NCI-H748 treated with DMSO at 0.1 percent for 48 hours (cell line): ENCODE data around the gene DPP10.

Experiments used
- DNase-seq: peaks from one replicate; lab custom pipeline; 2025; lab: John Stamatoyannopoulos, UW

Gene DPP10

DNA sequence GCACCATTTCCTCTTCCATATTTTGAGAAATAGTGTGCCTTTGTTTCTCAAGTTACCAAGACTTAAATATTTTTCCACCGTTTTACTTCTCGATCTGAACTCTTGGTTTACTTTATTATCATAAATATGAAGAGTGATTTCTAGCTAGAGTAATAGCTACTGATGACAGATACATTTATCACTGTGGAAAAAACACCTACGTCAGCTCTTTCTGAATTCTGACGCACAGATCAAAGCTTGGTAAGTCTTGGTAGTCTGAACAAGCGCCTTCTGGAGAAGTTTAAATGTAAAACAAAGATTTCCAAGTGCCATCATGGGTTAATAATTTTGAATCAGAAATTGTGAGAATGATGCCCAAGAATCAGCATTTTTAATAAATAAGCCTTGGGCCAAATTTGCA lies 367.7 kb downstream of the DPP10 start:
- DNase-seq: no peak

DNA sequence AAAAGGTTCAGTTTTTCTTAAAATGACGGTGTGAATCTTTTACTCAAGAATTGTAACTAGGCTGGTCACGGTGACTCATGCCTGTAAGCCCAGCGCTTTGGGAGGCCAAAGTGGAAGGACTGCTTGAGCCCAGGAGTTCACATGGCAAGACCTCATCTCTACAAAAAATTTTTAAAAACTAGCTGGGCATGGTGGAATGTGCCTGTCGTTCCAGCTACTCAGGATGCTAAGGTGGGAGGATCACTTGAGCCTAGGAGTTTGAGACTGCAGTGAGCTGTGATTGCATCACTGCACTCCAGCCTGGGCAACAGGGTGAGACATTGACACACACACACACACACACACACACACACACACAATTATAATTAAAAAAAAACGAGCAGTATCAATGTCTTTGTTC lies 369.8 kb downstream of the DPP10 start:
- DNase-seq: no peak

GRCh38 chr2:114814355-114814754 lies 371.9 kb downstream of the DPP10 start:
- no peak for DNase-seq

- DNase-seq: no peak
Observed at GRCh38 chr2:114821055-114821454, 378.6 kb downstream of the DPP10 start.

DNA sequence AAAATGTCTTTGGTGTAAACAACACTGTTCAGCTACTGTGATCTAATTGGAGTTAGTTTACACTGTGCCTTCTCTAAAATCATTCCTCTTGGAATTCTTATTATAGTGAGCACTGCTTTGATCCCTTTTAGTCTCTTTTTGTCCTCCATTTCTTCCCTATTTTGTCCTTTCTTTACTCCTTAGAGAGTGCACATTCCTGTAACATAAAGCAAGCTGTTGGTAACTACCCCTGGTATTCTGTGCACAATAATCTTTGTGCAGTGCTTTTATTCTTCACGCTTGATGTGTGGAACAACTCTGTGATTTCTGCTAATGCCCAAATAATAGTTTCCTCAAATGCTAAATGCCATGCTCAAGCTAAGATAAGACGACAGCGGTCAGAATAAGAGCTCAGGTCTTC lies 401.5 kb downstream of the DPP10 start:
- DNase-seq: no peak

DNA sequence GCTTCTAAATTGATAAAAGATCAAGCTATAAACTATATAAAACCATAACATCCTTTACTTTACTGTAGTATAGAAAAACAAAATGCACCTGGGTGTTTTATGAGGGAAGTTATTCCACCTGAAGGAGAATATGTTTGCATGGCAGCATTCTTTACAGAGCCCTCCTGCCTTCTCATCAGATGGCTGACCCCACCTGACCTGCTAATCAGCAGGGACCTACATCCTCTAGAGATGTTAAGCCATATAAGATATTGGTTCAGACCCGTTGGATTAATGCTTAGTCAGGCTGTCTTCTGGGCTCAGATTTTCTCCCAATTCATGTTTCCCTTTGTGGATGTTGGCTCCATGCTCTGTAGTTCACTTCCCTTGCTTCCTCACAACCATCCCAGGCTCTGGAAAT lies 414.8 kb downstream of the DPP10 start:
- DNase-seq: no peak

- DNase-seq: no peak
Observed at GRCh38 chr2:114859726-114860510, 417.5 kb downstream of the DPP10 start.

GRCh38 chr2:114862243-114862642 lies 419.8 kb downstream of the DPP10 start:
- DNase-seq: no peak

- no peak for DNase-seq
Observed at GRCh38 chr2:114864901-114865300, 422.5 kb downstream of the DPP10 start.

- no peak for DNase-seq
Observed at GRCh38 chr2:114880046-114880445, 437.6 kb downstream of the DPP10 start.

DNA sequence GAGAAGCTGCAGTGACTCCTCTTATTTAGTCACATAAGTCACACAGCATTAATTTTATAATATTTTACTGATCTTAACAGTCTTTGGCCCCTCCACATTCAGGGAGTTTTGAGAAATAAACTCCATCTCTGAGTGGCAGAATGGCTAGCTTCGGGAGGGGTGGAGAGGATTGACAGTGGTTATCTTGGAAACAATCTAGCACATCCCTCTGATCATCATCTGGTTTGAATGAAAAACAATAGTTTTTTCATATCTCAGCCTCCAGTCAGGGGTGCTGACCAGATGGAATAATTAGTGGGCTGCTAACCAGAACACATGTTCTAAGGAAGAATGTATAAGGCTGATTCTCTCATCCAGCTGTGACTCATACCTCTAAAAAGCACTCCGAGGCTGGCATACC lies 477.5 kb downstream of the DPP10 start:
- no peak for DNase-seq

GRCh38 chr2:114922076-114922475 lies 479.6 kb downstream of the DPP10 start:
- DNase-seq: no peak

- DNase-seq: no peak
Observed at GRCh38 chr2:114925296-114926255, 483.1 kb downstream of the DPP10 start.

GRCh38 chr2:114926303-114926702 lies 483.9 kb downstream of the DPP10 start:
- no peak for DNase-seq

GRCh38 chr2:114929225-114929624 lies 486.8 kb downstream of the DPP10 start:
- DNase-seq: no peak

DNA sequence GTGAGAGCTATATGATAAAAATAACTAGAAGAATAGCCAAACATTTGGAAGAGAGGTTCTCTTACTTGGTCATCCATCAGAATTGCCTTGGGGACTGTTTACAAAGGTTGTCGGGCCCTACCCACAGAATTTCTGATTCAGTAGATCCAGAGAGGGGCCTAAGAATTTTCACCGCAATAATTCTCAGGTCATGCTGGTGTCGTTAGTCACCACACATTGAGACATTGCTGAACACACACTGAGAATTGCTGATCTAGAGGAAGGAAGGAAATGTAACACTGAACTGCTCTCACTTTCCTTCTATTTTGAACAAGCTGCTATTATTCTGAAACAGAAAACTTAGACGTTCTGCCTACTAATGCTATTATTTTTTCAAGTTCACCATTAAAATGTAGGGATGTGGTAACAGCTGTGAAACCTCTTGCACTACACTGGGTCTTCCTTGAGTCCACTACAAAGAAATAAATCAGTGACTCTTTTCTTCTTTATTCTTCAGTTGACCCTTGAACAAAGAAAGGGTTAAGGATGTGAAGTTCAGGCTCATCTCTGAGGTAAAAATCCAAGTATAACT lies 491.3 kb downstream of the DPP10 start:
- DNase-seq: no peak

DNA sequence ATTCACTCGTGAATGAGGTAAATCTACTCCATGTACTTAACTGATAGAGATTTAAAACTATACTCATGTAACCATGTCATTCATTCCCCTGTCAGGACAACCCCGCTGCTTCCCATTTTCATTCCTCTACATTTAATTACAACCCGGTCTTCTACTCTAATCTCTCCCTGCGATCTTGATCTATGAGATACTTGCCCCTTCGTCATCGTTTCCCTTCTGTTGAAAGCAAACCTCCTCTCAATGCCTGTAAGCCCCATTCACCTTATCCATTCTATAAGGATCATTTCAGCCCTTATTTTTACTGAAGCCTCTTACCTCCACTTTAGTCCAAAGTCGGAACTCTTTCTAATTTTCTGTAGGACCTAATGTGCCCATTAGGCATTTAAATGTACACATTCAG lies 492.6 kb downstream of the DPP10 start:
- no peak for DNase-seq

GRCh38 chr2:114937366-114937930 lies 495.0 kb downstream of the DPP10 start:
- DNase-seq: no peak

DNA sequence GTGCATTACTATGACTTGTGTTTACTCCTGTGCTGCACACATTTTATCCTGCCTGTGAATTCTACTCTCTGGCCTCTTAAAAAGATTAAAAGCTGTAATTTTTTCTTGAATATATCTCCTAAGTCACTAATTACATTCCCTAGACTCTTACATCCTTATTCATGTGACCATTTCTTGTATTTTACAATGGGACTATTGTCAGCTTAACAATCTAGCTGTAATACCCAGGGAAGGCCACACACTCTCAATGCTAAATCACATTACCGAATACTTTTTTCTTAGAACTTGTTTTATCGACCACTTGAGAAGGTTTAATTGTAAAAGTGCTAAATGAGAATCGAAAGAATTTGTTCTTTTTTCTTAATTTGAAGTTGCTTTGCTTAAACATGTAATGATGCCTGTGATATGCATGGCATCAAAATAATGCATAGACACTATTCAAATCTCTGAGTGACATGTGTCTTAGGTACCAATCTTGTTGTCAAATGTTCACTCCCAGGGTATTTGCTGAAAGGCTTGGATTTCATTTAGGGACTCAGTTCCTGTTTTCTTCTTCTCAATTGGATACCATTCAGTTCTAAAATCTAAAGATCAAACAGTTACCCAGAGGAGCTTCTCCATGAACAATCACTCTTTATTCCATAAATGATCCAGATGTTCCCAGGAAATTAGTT lies 498.5 kb downstream of the DPP10 start:
- DNase-seq: no peak

GRCh38 chr2:114949228-114949804 lies 506.9 kb downstream of the DPP10 start:
- DNase-seq: no peak

DNA sequence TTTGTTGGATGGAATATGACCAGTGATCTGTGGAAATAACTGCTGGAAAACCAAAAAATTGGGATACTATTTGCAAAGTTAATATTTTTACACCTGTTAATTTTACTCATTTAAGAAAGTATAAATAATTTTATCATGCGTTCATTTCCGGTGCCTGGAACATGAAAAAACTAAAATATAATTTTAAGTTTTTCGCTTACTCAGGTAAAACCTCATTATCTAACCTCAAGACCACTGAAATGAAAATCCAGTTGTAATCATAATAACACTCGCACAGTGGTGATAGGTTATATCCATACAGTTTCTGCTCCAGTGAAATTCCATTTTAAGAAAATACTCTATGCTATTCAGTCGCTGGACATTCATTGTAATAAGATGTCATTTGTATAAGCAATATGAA lies 517.9 kb downstream of the DPP10 start:
- DNase-seq: no peak

- DNase-seq: no peak
Observed at GRCh38 chr2:114962532-114962931, 520.1 kb downstream of the DPP10 start.
